Measurements from ENCODE around the gene CALD1.

DNA sequence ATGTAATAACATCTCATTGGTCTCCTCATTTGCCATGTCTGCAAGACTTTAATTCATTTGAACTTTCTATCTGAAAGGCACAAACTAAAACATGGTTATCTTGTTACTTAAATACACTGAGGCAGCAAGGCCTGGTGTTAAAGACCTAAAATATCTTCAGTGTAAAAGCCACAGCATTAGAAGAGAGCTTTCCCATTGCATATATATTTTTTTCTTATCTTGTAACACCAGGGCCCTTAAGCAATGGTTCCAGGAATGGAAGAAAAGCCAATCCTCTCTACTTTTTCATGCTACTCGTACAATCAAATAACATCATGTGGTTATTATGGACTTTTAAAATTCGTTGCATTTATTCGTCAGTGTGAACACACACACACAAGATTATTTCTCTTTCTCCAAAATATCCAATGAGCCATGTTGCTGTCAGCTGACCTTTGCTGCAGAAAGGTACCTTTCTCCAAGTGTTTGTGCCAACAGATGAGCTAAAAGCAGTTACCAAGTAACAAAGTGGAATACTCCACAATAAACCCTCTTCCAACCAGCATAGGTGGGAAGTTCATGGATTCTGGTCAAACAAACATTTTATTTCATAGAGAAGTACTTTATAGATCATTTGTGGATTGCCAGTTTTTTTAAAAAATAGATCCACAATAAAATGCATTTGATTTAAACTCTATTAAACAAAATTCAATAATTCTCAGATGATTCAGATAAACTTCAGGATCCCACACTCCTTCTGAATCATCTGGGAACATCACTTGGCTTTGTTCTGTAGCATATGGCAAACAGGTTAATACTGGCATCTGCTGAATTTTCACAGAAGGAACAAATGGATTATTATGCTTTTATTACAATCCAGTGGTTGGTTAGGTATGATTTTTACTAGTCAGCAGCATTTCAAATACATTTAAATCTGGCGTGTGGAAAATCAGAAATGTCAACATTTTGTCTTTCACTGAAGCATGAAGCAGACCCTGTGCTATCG is 143.6 kb downstream of the CALD1 start:
- TF ChIP-seq, protein P1, sequence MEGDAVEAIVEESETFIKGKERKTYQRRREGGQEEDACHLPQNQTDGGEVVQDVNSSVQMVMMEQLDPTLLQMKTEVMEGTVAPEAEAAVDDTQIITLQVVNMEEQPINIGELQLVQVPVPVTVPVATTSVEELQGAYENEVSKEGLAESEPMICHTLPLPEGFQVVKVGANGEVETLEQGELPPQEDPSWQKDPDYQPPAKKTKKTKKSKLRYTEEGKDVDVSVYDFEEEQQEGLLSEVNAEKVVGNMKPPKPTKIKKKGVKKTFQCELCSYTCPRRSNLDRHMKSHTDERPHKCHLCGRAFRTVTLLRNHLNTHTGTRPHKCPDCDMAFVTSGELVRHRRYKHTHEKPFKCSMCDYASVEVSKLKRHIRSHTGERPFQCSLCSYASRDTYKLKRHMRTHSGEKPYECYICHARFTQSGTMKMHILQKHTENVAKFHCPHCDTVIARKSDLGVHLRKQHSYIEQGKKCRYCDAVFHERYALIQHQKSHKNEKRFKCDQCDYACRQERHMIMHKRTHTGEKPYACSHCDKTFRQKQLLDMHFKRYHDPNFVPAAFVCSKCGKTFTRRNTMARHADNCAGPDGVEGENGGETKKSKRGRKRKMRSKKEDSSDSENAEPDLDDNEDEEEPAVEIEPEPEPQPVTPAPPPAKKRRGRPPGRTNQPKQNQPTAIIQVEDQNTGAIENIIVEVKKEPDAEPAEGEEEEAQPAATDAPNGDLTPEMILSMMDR (IDR thresholded peaks at IDR 0.05; ENCODE audit: borderline replicate concordance, extremely low read depth, low read length, poor library complexity, severe bottlenecking), result no peak
- TF ChIP-seq EZH2 (IDR thresholded peaks at IDR 0.05; ENCODE audit: borderline replicate concordance, low read depth, low read length, severe bottlenecking), result no peak

Data from DND-41 (cell line).